WTC11 (cell line): ENCODE measurements around the gene SEC14L6. TPM values are rescaled to one million over a fixed set of nuclear protein-coding genes. Genes with fewer than 3 reads are reported as not detected.

Experiments
- ATAC-seq: fragments of 200-7000 bp; cut with Tn5 transposase; 2 replicates; pipeline ENCODE4 v1.10.0; 2021; ENCODE audit warnings: mild to moderate bottlenecking, moderate library complexity
- CTCF ChIA-PET: fragments of 300-600 bp; sonication (Branson Sonifier 250); formaldehyde crosslinking; loops from one replicate; lab custom pipeline; 2021; ENCODE audit warnings: antibody characterized with exemption; lab: Charles Lee
- POLR2A ChIA-PET: fragments of 350-600 bp; sonication (Branson Sonifier 250); formaldehyde crosslinking; loops from one replicate; lab custom pipeline; 2021; ENCODE audit warnings: antibody characterized with exemption; lab: Charles Lee
- DNase-seq: peaks from one replicate; pipeline ENCODE4 v3.0.0; 2021; ENCODE audit warnings: low spot score
- H3K27ac Mint-ChIP-seq: 2 replicates; pipeline ENCODE4 v1.8.0; 2021; ENCODE audit warnings: mixed read lengths
- H3K27me3 Mint-ChIP-seq: 2 replicates; pipeline ENCODE4 v1.8.0; 2021; ENCODE audit warnings: low read depth, mild to moderate bottlenecking, moderate library complexity, mixed read lengths
- H3K36me3 Mint-ChIP-seq: 2 replicates; pipeline ENCODE4 v1.8.0; 2021; ENCODE audit warnings: mixed read lengths
- H3K4me1 Mint-ChIP-seq: 2 replicates; pipeline ENCODE4 v1.8.0; 2022; ENCODE audit warnings: mixed read lengths
- H3K4me3 Mint-ChIP-seq: 2 replicates; pipeline ENCODE4 v1.8.0; 2021; ENCODE audit warnings: mild to moderate bottlenecking, moderate library complexity, mixed read lengths
- H3K9me3 Mint-ChIP-seq: 2 replicates; pipeline ENCODE4 v1.8.0; 2021; ENCODE audit warnings: mixed read lengths
- ATF1 ChIP-seq: sonication (generic); formaldehyde crosslinking; IDR thresholded peaks from 2 replicates; pipeline ENCODE4 v1.8.1; 2023; ENCODE audit warnings: mild to moderate bottlenecking, moderate library complexity, missing genetic modification reagents
- ATF6 ChIP-seq: sonication (generic); formaldehyde crosslinking; IDR thresholded peaks from 2 replicates; pipeline ENCODE4 v1.8.1; 2023; ENCODE audit warnings: mild to moderate bottlenecking, missing genetic modification reagents
- GRHL2 ChIP-seq: fragments of 250-450 bp; sonication (Bioruptor Pico); IDR thresholded peaks from 2 replicates; pipeline ENCODE4 v1.8.0; 2022; ENCODE audit warnings: mild to moderate bottlenecking, moderate library complexity; ENCODE audit not compliant: insufficient replicate concordance, severe bottlenecking
- JUN ChIP-seq: sonication (generic); formaldehyde crosslinking; IDR thresholded peaks from 2 replicates; pipeline ENCODE4 v1.8.0; 2023; ENCODE audit warnings: mild to moderate bottlenecking, missing genetic modification reagents
- NR1H2 ChIP-seq: sonication (generic); formaldehyde crosslinking; IDR thresholded peaks from 2 replicates; pipeline ENCODE4 v1.9.0; 2021; ENCODE audit warnings: mild to moderate bottlenecking, moderate library complexity, missing genetic modification reagents
- NR3C1 ChIP-seq: sonication (generic); formaldehyde crosslinking; conservative IDR thresholded peaks from 2 replicates; pipeline ENCODE4 v1.8.1; 2023; ENCODE audit warnings: low read depth, mild to moderate bottlenecking, missing genetic modification reagents
- RELA ChIP-seq: sonication (generic); formaldehyde crosslinking; IDR thresholded peaks from 2 replicates; pipeline ENCODE4 v1.8.1; 2022; ENCODE audit warnings: missing genetic modification reagents, mild to moderate bottlenecking, borderline replicate concordance
- SOX15 ChIP-seq: fragments of 250-450 bp; sonication (Bioruptor Pico); IDR thresholded peaks from 2 replicates; pipeline ENCODE4 v1.9.0; 2021; ENCODE audit warnings: mild to moderate bottlenecking
- SP1 ChIP-seq: sonication (generic); formaldehyde crosslinking; conservative IDR thresholded peaks from 2 replicates; pipeline ENCODE4 v1.8.1; 2022; ENCODE audit warnings: missing genetic modification reagents
- TEAD4 ChIP-seq: sonication (generic); formaldehyde crosslinking; IDR thresholded peaks from 2 replicates; pipeline ENCODE4 v1.8.0; 2022; ENCODE audit warnings: mild to moderate bottlenecking, missing genetic modification reagents
- ZNF219 ChIP-seq: sonication (generic); formaldehyde crosslinking; IDR thresholded peaks from 2 replicates; pipeline ENCODE4 v1.8.0; 2023; ENCODE audit warnings: missing genetic modification reagents, mild to moderate bottlenecking, borderline replicate concordance
- ZNF512 ChIP-seq: sonication (generic); formaldehyde crosslinking; IDR thresholded peaks from 2 replicates; pipeline ENCODE4 v1.8.1; 2022; ENCODE audit warnings: missing genetic modification reagents, borderline replicate concordance
- ZSCAN18 ChIP-seq: fragments of 250-450 bp; sonication (Bioruptor Pico); IDR thresholded peaks from 2 replicates; pipeline ENCODE4 v2.1.2; 2022; ENCODE audit warnings: mild to moderate bottlenecking, moderate library complexity
- total RNA-seq: library from RNA; stranded (reverse); gene quantifications from 3 replicates; pipeline ENCODE4 v1.2.3, GENCODE V29; 2021
- TF ChIP-seq, protein P1 (sequence below): fragments of 250-450 bp; sonication (Bioruptor Pico); IDR thresholded peaks from 2 replicates; pipeline ENCODE4 v1.9.0; 2021; ENCODE audit warnings: mild to moderate bottlenecking
- TF ChIP-seq, protein P2 (sequence below): sonication (generic); formaldehyde crosslinking; IDR thresholded peaks from 2 replicates; pipeline ENCODE4 v1.8.1; 2022; ENCODE audit warnings: mild to moderate bottlenecking, moderate library complexity, missing genetic modification reagents
- TF ChIP-seq, protein P3 (sequence below): sonication (generic); formaldehyde crosslinking; IDR thresholded peaks from 2 replicates; pipeline ENCODE4 v1.8.1; 2023; ENCODE audit warnings: mild to moderate bottlenecking, missing genetic modification reagents

SEC14L6 gene
- total RNA-seq, 1 experiment from 2014 or later = 1.6 TPM

DNA sequence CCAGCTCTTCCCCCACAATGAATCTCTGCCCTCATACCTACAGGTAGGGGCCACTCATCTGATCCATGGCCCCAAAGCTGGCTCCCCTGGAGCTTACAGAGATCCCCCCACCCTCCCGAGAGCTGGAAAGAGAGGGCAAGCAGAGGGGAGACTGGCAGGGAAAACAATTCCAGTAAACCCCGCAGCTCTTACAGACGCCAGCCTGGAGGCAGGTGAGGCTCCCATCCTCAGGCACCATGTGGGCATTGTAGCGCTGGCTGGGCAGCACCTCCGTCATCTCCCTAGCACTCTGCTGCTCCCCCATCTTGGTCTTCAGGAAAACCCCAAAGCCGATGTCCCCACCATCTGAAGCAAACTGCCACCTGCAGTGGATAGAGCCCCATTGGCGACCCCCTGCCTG is 55.2 kb downstream of the SEC14L6 start (continued):
- TF ChIP-seq ATF6 (CRISPR knock-in tag) (no peak), ZNF219 (CRISPR knock-in tag) (no peak), ZSCAN18 (CRISPR knock-in tag) (no peak), SP1 (no peak), SOX15 (CRISPR knock-in tag) (no peak)
- TF ChIP-seq, protein P1, sequence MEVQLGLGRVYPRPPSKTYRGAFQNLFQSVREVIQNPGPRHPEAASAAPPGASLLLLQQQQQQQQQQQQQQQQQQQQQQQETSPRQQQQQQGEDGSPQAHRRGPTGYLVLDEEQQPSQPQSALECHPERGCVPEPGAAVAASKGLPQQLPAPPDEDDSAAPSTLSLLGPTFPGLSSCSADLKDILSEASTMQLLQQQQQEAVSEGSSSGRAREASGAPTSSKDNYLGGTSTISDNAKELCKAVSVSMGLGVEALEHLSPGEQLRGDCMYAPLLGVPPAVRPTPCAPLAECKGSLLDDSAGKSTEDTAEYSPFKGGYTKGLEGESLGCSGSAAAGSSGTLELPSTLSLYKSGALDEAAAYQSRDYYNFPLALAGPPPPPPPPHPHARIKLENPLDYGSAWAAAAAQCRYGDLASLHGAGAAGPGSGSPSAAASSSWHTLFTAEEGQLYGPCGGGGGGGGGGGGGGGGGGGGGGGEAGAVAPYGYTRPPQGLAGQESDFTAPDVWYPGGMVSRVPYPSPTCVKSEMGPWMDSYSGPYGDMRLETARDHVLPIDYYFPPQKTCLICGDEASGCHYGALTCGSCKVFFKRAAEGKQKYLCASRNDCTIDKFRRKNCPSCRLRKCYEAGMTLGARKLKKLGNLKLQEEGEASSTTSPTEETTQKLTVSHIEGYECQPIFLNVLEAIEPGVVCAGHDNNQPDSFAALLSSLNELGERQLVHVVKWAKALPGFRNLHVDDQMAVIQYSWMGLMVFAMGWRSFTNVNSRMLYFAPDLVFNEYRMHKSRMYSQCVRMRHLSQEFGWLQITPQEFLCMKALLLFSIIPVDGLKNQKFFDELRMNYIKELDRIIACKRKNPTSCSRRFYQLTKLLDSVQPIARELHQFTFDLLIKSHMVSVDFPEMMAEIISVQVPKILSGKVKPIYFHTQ = no peak
- TF ChIP-seq, protein P2, sequence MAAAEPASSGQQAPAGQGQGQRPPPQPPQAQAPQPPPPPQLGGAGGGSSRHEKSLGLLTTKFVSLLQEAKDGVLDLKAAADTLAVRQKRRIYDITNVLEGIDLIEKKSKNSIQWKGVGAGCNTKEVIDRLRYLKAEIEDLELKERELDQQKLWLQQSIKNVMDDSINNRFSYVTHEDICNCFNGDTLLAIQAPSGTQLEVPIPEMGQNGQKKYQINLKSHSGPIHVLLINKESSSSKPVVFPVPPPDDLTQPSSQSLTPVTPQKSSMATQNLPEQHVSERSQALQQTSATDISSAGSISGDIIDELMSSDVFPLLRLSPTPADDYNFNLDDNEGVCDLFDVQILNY (CRISPR knock-in tag) = no peak

- Mint-ChIP-seq H3K9me3 (no peaks in the 10 kb centered on the region), H3K4me3 (no peak overlapping the region), H3K27ac (no peak overlapping the region)
- ATAC-seq = peak; percentile 64
- TF ChIP-seq ATF1 (CRISPR knock-in tag) (no peak), NR1H2 (no peak), JUN (CRISPR knock-in tag) (no peak), RELA (CRISPR knock-in tag) (no peak), NR3C1 (CRISPR knock-in tag) (no peak), TEAD4 (CRISPR knock-in tag) (no peak), GRHL2 (no peak), SOX15 (CRISPR knock-in tag) (no peak), ZNF512 (CRISPR knock-in tag) (no peak)
- TF ChIP-seq, protein P3, sequence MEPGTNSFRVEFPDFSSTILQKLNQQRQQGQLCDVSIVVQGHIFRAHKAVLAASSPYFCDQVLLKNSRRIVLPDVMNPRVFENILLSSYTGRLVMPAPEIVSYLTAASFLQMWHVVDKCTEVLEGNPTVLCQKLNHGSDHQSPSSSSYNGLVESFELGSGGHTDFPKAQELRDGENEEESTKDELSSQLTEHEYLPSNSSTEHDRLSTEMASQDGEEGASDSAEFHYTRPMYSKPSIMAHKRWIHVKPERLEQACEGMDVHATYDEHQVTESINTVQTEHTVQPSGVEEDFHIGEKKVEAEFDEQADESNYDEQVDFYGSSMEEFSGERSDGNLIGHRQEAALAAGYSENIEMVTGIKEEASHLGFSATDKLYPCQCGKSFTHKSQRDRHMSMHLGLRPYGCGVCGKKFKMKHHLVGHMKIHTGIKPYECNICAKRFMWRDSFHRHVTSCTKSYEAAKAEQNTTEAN = no peak
- TF ChIP-seq, all 79 proteins: peak for 0
- CTCF ChIA-PET = interaction anchor here (0.6 to 2.7 kb wide), 20 partner anchors 9 to 202 kb away, joined by 3 to 16 read pairs (median 4); partner anchors contain the start of genes MTFP1, SLC35E4, TBC1D10A and TCN2
- H3K27me3 Mint-ChIP-seq = peaks cover 4% of the 10 kb centered on the region; the same call in 1 of the 2 replicates
- 0 out of 2 replicates have a peak, but pooled peaks cover 3% of the 10 kb centered on the region for H3K4me1 Mint-ChIP-seq
- DNase-seq = peak; percentile 44
- H3K36me3 Mint-ChIP-seq = no peaks in the 10 kb centered on the region
- POLR2A ChIA-PET = no interaction called here
Observed at GRCh38 chr22:30490399-30490798, 56.1 kb downstream of the SEC14L6 start.
